OCI-LY3 (cell line): ENCODE results near the gene CDC45.

Experiments used
- H2AFZ ChIP-seq: fragments of 200-600, 300-600 bp; shearing (Covaris generic); 2 replicates; pipeline ENCODE4 v1.6.0; 2014; ENCODE audit warnings: antibody characterized with exemption, low read depth, low read length
- H3K27ac ChIP-seq: fragments of 200-600, 300-600 bp; sonication (generic); 2 replicates; pipeline ENCODE4 v1.5.1; 2014; ENCODE audit warnings: mild to moderate bottlenecking, low read length, moderate library complexity, mixed read lengths
- H3K27me3 ChIP-seq: fragments of 200-600, 300-600 bp; sonication (generic); 2 replicates; pipeline ENCODE4 v1.6.1; 2014; ENCODE audit warnings: low read depth, low read length, mixed read lengths
- H3K36me3 ChIP-seq: fragments of 200-600, 300-600 bp; sonication (generic); replicated peaks from 2 replicates; pipeline ENCODE3; 2014; ENCODE audit warnings: low read depth, low read length, mixed read lengths
- H3K4me1 ChIP-seq: fragments of 300-600, 200-600 bp; sonication (generic); 2 replicates; pipeline ENCODE4 v1.6.1; 2014; ENCODE audit warnings: low read length, mixed read lengths
- H3K4me2 ChIP-seq: fragments of 200-600, 300-600 bp; sonication (generic); 2 replicates; pipeline ENCODE4 v1.6.1; 2014; ENCODE audit warnings: low read length, mixed read lengths
- H3K4me3 ChIP-seq: fragments of 300-600, 200-600 bp; sonication (generic); 2 replicates; pipeline ENCODE4 v1.5.1; 2014; ENCODE audit warnings: antibody characterized with exemption, mild to moderate bottlenecking, low read length, moderate library complexity
- H3K79me2 ChIP-seq: fragments of 300-600, 200-600 bp; shearing (Covaris generic); 2 replicates; pipeline ENCODE4 v1.6.1; 2014; ENCODE audit warnings: mild to moderate bottlenecking, low read length, mixed read lengths
- H3K9ac ChIP-seq: fragments of 300-600, 200-600 bp; shearing (Covaris generic); 2 replicates; pipeline ENCODE4 v1.6.0; 2014; ENCODE audit warnings: mild to moderate bottlenecking, low read length, moderate library complexity
- H3K9me3 ChIP-seq: fragments of 200-600, 300-600 bp; shearing (Covaris generic); 2 replicates; pipeline ENCODE4 v1.6.1; 2014; ENCODE audit warnings: low read length, mixed read lengths; ENCODE audit not compliant: insufficient read depth
- H4K20me1 ChIP-seq: fragments of 200-600, 300-600 bp; sonication (generic); 2 replicates; pipeline ENCODE4 v1.6.1; 2016; ENCODE audit warnings: low read length, mixed read lengths; ENCODE audit not compliant: insufficient read depth
- CTCF ChIP-seq: fragments of 200-600, 300-600 bp; sonication (generic); IDR thresholded peaks from 2 replicates; pipeline ENCODE4 v1.5.1; 2014; ENCODE audit warnings: antibody characterized with exemption, low read length, low read depth
- EZH2phosphoT487 ChIP-seq: fragments of 200-600 bp; shearing (Covaris generic); IDR thresholded peaks from 2 replicates; pipeline ENCODE4 v1.6.1; 2018; ENCODE audit warnings: antibody characterized with exemption, mixed run types, low read depth

CDC45 gene

GRCh38 chr22:19556963-19557545 is 77.3 kb downstream of the CDC45 start:
- Histone ChIP-seq H3K4me3 (no peak overlapping the region), H3K79me2 (no peaks in the 10 kb centered on the region), H3K27me3 (peaks cover 9% of the 10 kb centered on the region), H4K20me1 (no peaks in the 10 kb centered on the region), H3K27ac (no peak overlapping the region), H3K4me1 (no peaks in the 10 kb centered on the region), H2AFZ (no peak overlapping the region), H3K9ac (no peak overlapping the region), H3K9me3 (0 out of 2 replicates have a peak, but pooled peaks cover 4% of the 10 kb centered on the region), H3K36me3 (no peaks in the 10 kb centered on the region), H3K4me2 (no peak overlapping the region)
- TF ChIP-seq CTCF (no peak), EZH2phosphoT487 (no peak)

- Histone ChIP-seq H3K4me1 (no peaks in the 10 kb centered on the region), H3K27me3 (peaks cover 5% of the 10 kb centered on the region; the same call in 1 of the 2 replicates), H3K9ac (no peak overlapping the region), H3K9me3 (no peaks in the 10 kb centered on the region), H3K4me3 (no peak overlapping the region), H3K79me2 (no peaks in the 10 kb centered on the region), H3K4me2 (no peak overlapping the region), H3K27ac (no peak overlapping the region), H4K20me1 (no peaks in the 10 kb centered on the region), H3K36me3 (no peaks in the 10 kb centered on the region), H2AFZ (no peak overlapping the region)
- TF ChIP-seq EZH2phosphoT487: no peak
- no peak for TF ChIP-seq CTCF
Measured at GRCh38 chr22:19559324-19559811, 79.6 kb downstream of the CDC45 start.

- Histone ChIP-seq H3K9me3 (no peaks in the 10 kb centered on the region), H3K4me1 (no peaks in the 10 kb centered on the region), H3K36me3 (no peaks in the 10 kb centered on the region), H3K4me2 (no peak overlapping the region), H3K79me2 (no peaks in the 10 kb centered on the region), H3K9ac (no peak overlapping the region), H4K20me1 (no peaks in the 10 kb centered on the region), H3K27ac (no peak overlapping the region), H2AFZ (no peak overlapping the region), H3K27me3 (peaks cover 11% of the 10 kb centered on the region), H3K4me3 (no peak overlapping the region)
- no peak for TF ChIP-seq CTCF
- TF ChIP-seq EZH2phosphoT487: no peak
Measured at GRCh38 chr22:19559956-19560355, 80.2 kb downstream of the CDC45 start.

GRCh38 chr22:19565382-19566278 is 85.9 kb downstream of the CDC45 start:
- Histone ChIP-seq H3K27me3 (peaks cover 11% of the 10 kb centered on the region), H3K9me3 (no peaks in the 10 kb centered on the region), H3K4me3 (no peak overlapping the region), H4K20me1 (no peaks in the 10 kb centered on the region), H3K9ac (no peak overlapping the region), H3K36me3 (no peaks in the 10 kb centered on the region), H3K4me1 (no peaks in the 10 kb centered on the region), H2AFZ (no peak overlapping the region), H3K79me2 (no peaks in the 10 kb centered on the region), H3K27ac (no peak overlapping the region), H3K4me2 (no peak overlapping the region)
- TF ChIP-seq CTCF: no peak
- no peak for TF ChIP-seq EZH2phosphoT487
